Keratinocyte (primary cell): Measurements from ENCODE around the gene LYPD6B. TPM values are rescaled to one million over a fixed set of nuclear protein-coding genes. Genes with fewer than 3 reads are reported as not detected.
A peak's percentile ranks its signal among the peaks of the same experiment; 100 is the strongest.

Experiments
- DNase-seq: peaks from one replicate; pipeline ENCODE4 v3.0.0-alpha.2; 2011; ENCODE audit warnings: low read depth, missing footprints, low spot score
- FAIRE-seq: peaks from 2 replicates; lab custom pipeline; 2011; peaks lifted over from hg19 to GRCh38; lab: Jason Lieb, UNC
- H2AFZ ChIP-seq: 2 replicates; pipeline ENCODE4 v1.6.0; 2012; ENCODE audit warnings: low read length, control low read depth, inconsistent platforms; ENCODE audit not compliant: control insufficient read depth
- H3K27ac ChIP-seq: 2 replicates; pipeline ENCODE4 v1.5.1; 2011; ENCODE audit warnings: low read length; ENCODE audit not compliant: control insufficient read depth, insufficient read depth
- H3K27me3 ChIP-seq: 3 replicates; pipeline ENCODE4 v1.6.0; 2011; ENCODE audit warnings: low read length; ENCODE audit not compliant: control insufficient read depth, insufficient read depth; ENCODE audit errors: extremely low read depth
- H3K36me3 ChIP-seq, 2 experiments: 2 replicates in 1 of 2; 3 replicates in 1 of 2; pipeline ENCODE4 v1.5.1; 2011; ENCODE audit warnings: low read length in 2 of 2, mild to moderate bottlenecking in 1 of 2; ENCODE audit not compliant: control insufficient read depth in 2 of 2, insufficient read depth in 2 of 2; ENCODE audit errors: extremely low read depth in 1 of 2
- H3K4me1 ChIP-seq: 3 replicates; pipeline ENCODE4 v1.5.1; 2011; ENCODE audit warnings: low read length; ENCODE audit not compliant: control insufficient read depth, insufficient read depth; ENCODE audit errors: extremely low read depth
- H3K4me2 ChIP-seq: 3 replicates; pipeline ENCODE4 v1.6.0; 2011; ENCODE audit warnings: low read depth, low read length; ENCODE audit not compliant: control insufficient read depth, insufficient read depth; ENCODE audit errors: extremely low read depth
- H3K4me3 ChIP-seq, 3 experiments: fragments of 200-600 bp in 1 of 3; sonication (generic) in 1 of 3; 2 replicates in 2 of 3; 3 replicates in 1 of 3; pipeline ENCODE4 v1.5.1; 2011 to 2016; ENCODE audit warnings: low read length in 3 of 3, mild to moderate bottlenecking in 3 of 3, control low read depth in 2 of 3, inconsistent platforms in 1 of 3, low read depth in 1 of 3, mixed read lengths in 1 of 3, mixed run types in 1 of 3, moderate library complexity in 1 of 3; ENCODE audit not compliant: control insufficient read depth in 2 of 3, insufficient read depth in 2 of 3; ENCODE audit errors: extremely low read depth in 1 of 3
- H3K79me2 ChIP-seq: 2 replicates; pipeline ENCODE4 v1.6.0; 2012; ENCODE audit warnings: low read length; ENCODE audit not compliant: control insufficient read depth, insufficient read depth
- H3K9ac ChIP-seq: 3 replicates; pipeline ENCODE4 v1.6.0; 2011; ENCODE audit warnings: low read length; ENCODE audit not compliant: control insufficient read depth, insufficient read depth; ENCODE audit errors: extremely low read depth
- H3K9me1 ChIP-seq: 3 replicates; pipeline ENCODE4 v1.6.0; 2011; ENCODE audit warnings: low read length; ENCODE audit not compliant: control insufficient read depth, insufficient read depth; ENCODE audit errors: extremely low read depth
- H3K9me3 ChIP-seq: 2 replicates; pipeline ENCODE4 v1.5.1; 2012; ENCODE audit warnings: low read depth, low read length; ENCODE audit not compliant: control insufficient read depth
- H4K20me1 ChIP-seq: 3 replicates; pipeline ENCODE4 v1.6.0; 2011; ENCODE audit warnings: low read length; ENCODE audit not compliant: control insufficient read depth, insufficient read depth; ENCODE audit errors: extremely low read depth
- EZH2 ChIP-seq: IDR thresholded peaks from one replicate; pipeline ENCODE4 v1.6.1; 2012; ENCODE audit warnings: inconsistent platforms, mild to moderate bottlenecking, low read length, moderate library complexity
- dilution Hi-C: fragments of 300-500 bp; cut with MboI; formaldehyde crosslinking; loops from one replicate; pipeline ENCODE4 v1.7.0; 2020; ENCODE audit warnings: low sequenced_read_pairs; ENCODE audit not compliant: extremely low pct_ligation_motif_present
- polyA plus RNA-seq, 5 experiments: library from polyadenylated mRNA; depleted of rRNA in 3 of 5; stranded (reverse) in 3 of 5; stranded (forward) in 1 of 5; unstranded in 1 of 5; fragments of >200 nt; gene quantifications; 1 replicate in 1 of 5; 2 replicates in 3 of 5; 3 replicates in 1 of 5; pipeline versions ENCODE4 v1.2.1 to v1.2.3, GENCODE V29; 2011 to 2012; ENCODE audit warnings: missing spikeins in 2 of 5, low read depth in 1 of 5, low replicate concordance in 1 of 5
- TF ChIP-seq, protein P1 (sequence below), 3 experiments: IDR thresholded peaks in 1 of 3; conservative IDR thresholded peaks in 1 of 3; optimal IDR thresholded peaks in 1 of 3; 2 replicates in 2 of 3; 3 replicates in 1 of 3; pipeline versions ENCODE3 to v1.5.1; 2011; ENCODE audit warnings: low read length in 3 of 3, mild to moderate bottlenecking in 3 of 3, moderate library complexity in 2 of 3, control low read depth in 1 of 3, inconsistent platforms in 1 of 3; ENCODE audit not compliant: insufficient read depth in 2 of 3; ENCODE audit errors: extremely low read depth in 1 of 3

The LYPD6B gene
- polyA plus RNA-seq, 1 donor (not counting 4 experiments of a cell fraction or from before 2014, with no cell fraction given) = 24.7 TPM

DNA sequence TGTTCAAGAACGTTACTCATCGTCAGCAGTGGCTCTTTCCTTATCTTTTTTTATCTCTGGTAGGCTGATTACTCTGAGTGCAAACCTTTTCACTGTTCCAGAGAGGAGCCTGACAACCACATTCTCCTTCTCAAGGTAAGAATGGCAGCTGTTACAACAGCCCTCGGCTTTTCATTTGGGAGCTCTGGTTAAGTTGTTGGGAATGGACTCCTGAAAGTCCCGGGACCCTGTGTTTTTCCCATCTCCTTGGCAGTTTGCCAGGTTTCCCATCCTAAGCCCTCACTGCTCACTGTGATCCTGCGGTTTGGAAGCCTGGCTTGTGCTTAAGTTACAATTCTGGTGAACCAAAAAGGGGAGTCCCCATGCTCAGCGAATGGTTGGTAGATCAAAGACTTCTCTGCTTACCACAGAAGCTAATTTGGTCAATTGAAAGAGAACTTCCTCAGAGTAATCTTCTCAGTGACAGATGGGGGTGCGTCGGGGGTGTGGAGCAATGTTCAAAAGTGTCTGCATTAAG is 122.3 kb downstream of the LYPD6B start:
- Histone ChIP-seq H3K9ac (no peak overlapping the region), H3K9me3 (no peaks in the 10 kb centered on the region), H3K36me3 (no peaks in the 10 kb centered on the region), H3K4me1 (peaks cover 12% of the 10 kb centered on the region), H3K4me3 (no peak overlapping the region), H3K27me3 (no peaks in the 10 kb centered on the region), H3K4me2 (no peak overlapping the region), H4K20me1 (no peaks in the 10 kb centered on the region), H3K79me2 (no peaks in the 10 kb centered on the region), H3K9me1 (no peaks in the 10 kb centered on the region), H3K27ac (no peak overlapping the region), H2AFZ (no peak overlapping the region)
- peak; percentile 52 for FAIRE-seq
- TF ChIP-seq EZH2 = no peak
- TF ChIP-seq, protein P1, sequence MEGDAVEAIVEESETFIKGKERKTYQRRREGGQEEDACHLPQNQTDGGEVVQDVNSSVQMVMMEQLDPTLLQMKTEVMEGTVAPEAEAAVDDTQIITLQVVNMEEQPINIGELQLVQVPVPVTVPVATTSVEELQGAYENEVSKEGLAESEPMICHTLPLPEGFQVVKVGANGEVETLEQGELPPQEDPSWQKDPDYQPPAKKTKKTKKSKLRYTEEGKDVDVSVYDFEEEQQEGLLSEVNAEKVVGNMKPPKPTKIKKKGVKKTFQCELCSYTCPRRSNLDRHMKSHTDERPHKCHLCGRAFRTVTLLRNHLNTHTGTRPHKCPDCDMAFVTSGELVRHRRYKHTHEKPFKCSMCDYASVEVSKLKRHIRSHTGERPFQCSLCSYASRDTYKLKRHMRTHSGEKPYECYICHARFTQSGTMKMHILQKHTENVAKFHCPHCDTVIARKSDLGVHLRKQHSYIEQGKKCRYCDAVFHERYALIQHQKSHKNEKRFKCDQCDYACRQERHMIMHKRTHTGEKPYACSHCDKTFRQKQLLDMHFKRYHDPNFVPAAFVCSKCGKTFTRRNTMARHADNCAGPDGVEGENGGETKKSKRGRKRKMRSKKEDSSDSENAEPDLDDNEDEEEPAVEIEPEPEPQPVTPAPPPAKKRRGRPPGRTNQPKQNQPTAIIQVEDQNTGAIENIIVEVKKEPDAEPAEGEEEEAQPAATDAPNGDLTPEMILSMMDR (optimal IDR thresholded peaks at IDR 0.05 in 1 of 3, IDR thresholded peaks at IDR 0.05 in 1 of 3, conservative IDR thresholded peaks at IDR 0.05 in 1 of 3; ENCODE audit: extremely low read depth in 1 of 3, insufficient read depth in 2 of 3, low read length in 3 of 3) = no peak
- dilution Hi-C loops = no loop called here
- no peak for DNase-seq

DNA sequence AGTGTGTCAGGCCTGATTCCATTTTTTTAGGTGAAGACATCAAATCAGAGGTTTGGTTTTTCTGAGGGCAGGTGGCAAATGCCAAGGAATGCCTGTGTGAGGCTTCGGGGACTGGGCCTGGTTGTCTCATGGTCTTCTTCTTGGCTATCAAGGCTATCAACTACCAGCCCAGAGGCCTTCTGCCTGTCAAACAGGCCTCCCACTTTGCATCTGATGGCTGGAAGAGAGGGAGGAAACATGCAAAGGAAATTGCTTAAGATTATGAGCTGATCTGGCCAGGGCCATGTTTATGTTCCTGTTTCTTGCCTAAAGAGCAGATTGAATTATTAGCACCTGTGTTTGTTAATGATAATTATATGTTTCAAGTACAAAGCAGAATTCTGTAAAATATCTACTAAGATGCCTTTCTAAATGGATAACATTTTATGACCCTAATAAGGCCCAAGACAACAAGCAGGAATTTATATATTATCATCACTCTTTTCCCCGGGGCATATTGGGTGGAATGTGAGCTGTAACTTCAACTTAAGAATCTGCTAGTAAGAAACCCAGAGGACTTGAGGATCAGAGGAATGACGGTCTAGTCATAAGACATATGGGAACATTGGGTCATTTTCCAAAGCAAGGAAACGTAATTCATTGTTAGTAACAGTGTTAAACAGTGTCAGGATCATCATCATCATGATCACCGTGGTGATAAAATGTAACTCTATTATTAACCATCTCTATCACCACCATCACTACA is 123.2 kb downstream of the LYPD6B start:
- no peak overlapping the region for H3K9ac ChIP-seq
- H3K4me2 ChIP-seq = no peak overlapping the region
- no peak overlapping the region for H3K4me3 ChIP-seq
- DNase-seq (no peak), FAIRE-seq (no peak)
- no peaks in the 10 kb centered on the region for H3K9me3 ChIP-seq
- dilution Hi-C loops = no loop called here
- TF ChIP-seq, protein P1 (optimal IDR thresholded peaks at IDR 0.05 in 1 of 3, IDR thresholded peaks at IDR 0.05 in 1 of 3, conservative IDR thresholded peaks at IDR 0.05 in 1 of 3; ENCODE audit: extremely low read depth in 1 of 3, insufficient read depth in 2 of 3, low read length in 3 of 3) = no peak
- TF ChIP-seq EZH2 = no peak
- H3K36me3 ChIP-seq = no peaks in the 10 kb centered on the region
- no peak overlapping the region for H3K27ac ChIP-seq
- no peaks in the 10 kb centered on the region for H3K27me3 ChIP-seq
- H3K79me2 ChIP-seq = no peaks in the 10 kb centered on the region
- no peaks in the 10 kb centered on the region for H3K9me1 ChIP-seq
- H4K20me1 ChIP-seq = no peaks in the 10 kb centered on the region
- peaks cover 12% of the 10 kb centered on the region for H3K4me1 ChIP-seq
- H2AFZ ChIP-seq = no peak overlapping the region
